Measurements from ENCODE around the gene GUCY1A2. TPM values are rescaled to one million over a fixed set of nuclear protein-coding genes. Genes with fewer than 3 reads are reported as not detected.

The GUCY1A2 gene
- total RNA-seq, 1 experiment from 2014 or later = 0.55 TPM

DNA sequence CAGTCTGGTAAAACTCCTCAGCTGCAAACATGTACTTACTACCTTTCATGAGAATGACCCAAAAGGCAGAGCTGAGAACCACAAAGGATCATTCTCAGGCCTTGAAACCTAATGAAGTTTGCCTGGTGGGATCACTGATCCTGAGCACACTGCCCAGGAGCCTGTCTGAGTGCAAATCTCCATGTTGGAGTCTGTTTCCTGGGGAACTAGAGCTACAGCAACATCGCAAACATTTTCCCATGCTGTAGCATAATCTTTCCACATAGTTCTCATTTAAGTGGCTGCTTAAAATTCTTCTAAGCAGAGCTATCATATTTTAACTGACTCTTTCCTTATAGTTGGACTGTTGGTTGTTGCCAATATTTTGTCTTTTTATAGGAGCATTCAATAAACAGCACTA lies 58.5 kb downstream of the GUCY1A2 start:
- Histone ChIP-seq H3K79me2 (ENCODE audit: insufficient read depth, low read length) (no peaks in the 10 kb centered on the region), H4K20me1 (ENCODE audit: control insufficient read depth, insufficient read depth, insufficient read length) (no peaks in the 10 kb centered on the region), H4K91ac (ENCODE audit: insufficient read length, low read depth, low read length) (no peak overlapping the region), H3K23me2 (ENCODE audit: insufficient read length, low read depth, low read length, poor library complexity, severe bottlenecking) (no peaks in the 10 kb centered on the region), H3K9ac (ENCODE audit: extremely low read depth, insufficient read length, low read length) (no peak overlapping the region), H3K27ac (ENCODE audit: insufficient read length, low read depth, low read length) (no peak overlapping the region), H2BK120ac (ENCODE audit: low read depth, low read length, poor library complexity, severe bottlenecking) (no peak overlapping the region), H3K4me2 (ENCODE audit: insufficient read depth, insufficient read length, low read length) (no peak overlapping the region), H3K9me3 (ENCODE audit: control insufficient read depth, low read depth, low read length) (no peaks in the 10 kb centered on the region), H2AFZ (ENCODE audit: low read length) (peak overlapping the region; percentile 62), H3K18ac (ENCODE audit: insufficient read length, low read depth, low read length) (no peak overlapping the region), H2BK15ac (ENCODE audit: low read depth, low read length) (no peak overlapping the region), H3K27me3 (ENCODE audit: insufficient read depth, low read length) (no peaks in the 10 kb centered on the region), H2BK5ac (ENCODE audit: insufficient read length, low read length) (no peak overlapping the region), H3K56ac (ENCODE audit: insufficient read length, low read depth, low read length) (no peak overlapping the region), H3K23ac (ENCODE audit: insufficient read length, low read depth, low read length) (no peak overlapping the region), H4K8ac (replicated peaks; ENCODE audit: insufficient read length, low read depth, low read length) (no peak overlapping the region), H3K14ac (ENCODE audit: insufficient read depth, low read length) (no peak overlapping the region; the same call in 1 of the 2 replicates), H3T11ph (ENCODE audit: low read length) (peak overlapping the region; percentile 19), H2BK20ac (ENCODE audit: low read depth, low read length, poor library complexity, severe bottlenecking) (no peak overlapping the region), H2BK12ac (ENCODE audit: insufficient read length, low read depth, low read length) (peak overlapping the region; percentile 50), H2AK5ac (ENCODE audit: insufficient read length, low read length) (no peak overlapping the region), H3K4ac (ENCODE audit: low read depth, low read length) (no peak overlapping the region), H4K5ac (ENCODE audit: insufficient read length, low read depth, low read length) (no peak overlapping the region), H3K79me1 (ENCODE audit: insufficient read depth, low read depth, low read length, poor library complexity, severe bottlenecking) (no peaks in the 10 kb centered on the region), H3K4me1 (ENCODE audit: insufficient read depth, low read length) (peaks cover 11% of the 10 kb centered on the region; the same call in 1 of the 2 replicates)
- Mint-ChIP-seq H3K27ac (peak overlapping the region; percentile 50 to 80 (median 76); a peak in 4 of 7 replicates), H3K4me1 (peaks cover 63 to 65% of the 10 kb centered on the region in 2 experiments), H3K27me3 (ENCODE audit: low read depth) (no peaks in the 10 kb centered on the region), H3K36me3 (ENCODE audit: insufficient read depth in 1 of 3, low read depth in 3 of 3) (peaks cover 7 to 16% (median 8%) of the 10 kb centered on the region in 3 experiments; a peak in 6 of 7 replicates), H3K9me3 (peaks cover 5 to 10% of the 10 kb centered on the region in 2 experiments; a peak in 3 of 5 replicates), H3K4me3 (no peak overlapping the region)
- DNase-seq = no peak
- TF ChIP-seq, protein P1, sequence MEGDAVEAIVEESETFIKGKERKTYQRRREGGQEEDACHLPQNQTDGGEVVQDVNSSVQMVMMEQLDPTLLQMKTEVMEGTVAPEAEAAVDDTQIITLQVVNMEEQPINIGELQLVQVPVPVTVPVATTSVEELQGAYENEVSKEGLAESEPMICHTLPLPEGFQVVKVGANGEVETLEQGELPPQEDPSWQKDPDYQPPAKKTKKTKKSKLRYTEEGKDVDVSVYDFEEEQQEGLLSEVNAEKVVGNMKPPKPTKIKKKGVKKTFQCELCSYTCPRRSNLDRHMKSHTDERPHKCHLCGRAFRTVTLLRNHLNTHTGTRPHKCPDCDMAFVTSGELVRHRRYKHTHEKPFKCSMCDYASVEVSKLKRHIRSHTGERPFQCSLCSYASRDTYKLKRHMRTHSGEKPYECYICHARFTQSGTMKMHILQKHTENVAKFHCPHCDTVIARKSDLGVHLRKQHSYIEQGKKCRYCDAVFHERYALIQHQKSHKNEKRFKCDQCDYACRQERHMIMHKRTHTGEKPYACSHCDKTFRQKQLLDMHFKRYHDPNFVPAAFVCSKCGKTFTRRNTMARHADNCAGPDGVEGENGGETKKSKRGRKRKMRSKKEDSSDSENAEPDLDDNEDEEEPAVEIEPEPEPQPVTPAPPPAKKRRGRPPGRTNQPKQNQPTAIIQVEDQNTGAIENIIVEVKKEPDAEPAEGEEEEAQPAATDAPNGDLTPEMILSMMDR (conservative IDR thresholded peaks at IDR 0.05) = no peak
- WGBS (ENCODE audit: extremely low coverage, insufficient read length, low lambda C conversion rate) = no CpG with 5 or more reads among the region's 1 CpG

Measured in H9 (cell line).